Thyroid gland (tissue), 4 donors: ENCODE measurements around the gene INO80.

Source experiments
- CTCF ChIP-seq, 6 experiments: fragments of 200-600 bp in 3 of 6; fragments of 450-650 bp in 3 of 6; sonication (generic) in 3 of 6; IDR thresholded peaks; one replicate each; pipeline ENCODE4 v1.5.1; 2016 to 2019; ENCODE audit warnings: antibody characterized with exemption in 6 of 6, mild to moderate bottlenecking in 2 of 6, inconsistent platforms in 1 of 6, moderate library complexity in 1 of 6
- POLR2A ChIP-seq, 2 donors: fragments of 450-650 bp; IDR thresholded peaks; one replicate each; pipeline ENCODE4 v1.6.1; 2017; ENCODE audit warnings: antibody characterized with exemption in 2 of 2, mild to moderate bottlenecking in 2 of 2, moderate library complexity in 1 of 2

- TF ChIP-seq CTCF (IDR thresholded peaks at IDR 0.05) (no peak), POLR2A (IDR thresholded peaks at IDR 0.05) (no peak)
Observed at GRCh38 chr15:41047474-41047873, 68.6 kb downstream of the INO80 start.
